ENCODE results near the gene DBI. TPM values are rescaled to one million over a fixed set of nuclear protein-coding genes. Genes with fewer than 3 reads are reported as not detected.

The DBI gene
- polyA plus RNA-seq, 2 of the 4 experiments (the other 2 are of a cell fraction) = 339 to 823 TPM

GRCh38 chr2:119367472-119368099 is 809 bp downstream of the DBI start:
- TF ChIP-seq MAFK (IDR thresholded peaks at IDR 0.05; ENCODE audit: partially characterized antibody) = no peak
- no peak for TF ChIP-seq HOXB5 (CRISPR knock-in tag; IDR thresholded peaks at IDR 0.05)
- TF ChIP-seq PHF8 (IDR thresholded peaks at IDR 0.05; ENCODE audit: borderline replicate concordance, low read depth) = no peak
- no peak for TF ChIP-seq FOXS1 (CRISPR knock-in tag; IDR thresholded peaks at IDR 0.05)
- TF ChIP-seq POLR2AphosphoS2 (conservative IDR thresholded peaks at IDR 0.05; ENCODE audit: low read length) = no peak
- no peak for TF ChIP-seq SMC3 (IDR thresholded peaks at IDR 0.05)
- TF ChIP-seq, protein P1, sequence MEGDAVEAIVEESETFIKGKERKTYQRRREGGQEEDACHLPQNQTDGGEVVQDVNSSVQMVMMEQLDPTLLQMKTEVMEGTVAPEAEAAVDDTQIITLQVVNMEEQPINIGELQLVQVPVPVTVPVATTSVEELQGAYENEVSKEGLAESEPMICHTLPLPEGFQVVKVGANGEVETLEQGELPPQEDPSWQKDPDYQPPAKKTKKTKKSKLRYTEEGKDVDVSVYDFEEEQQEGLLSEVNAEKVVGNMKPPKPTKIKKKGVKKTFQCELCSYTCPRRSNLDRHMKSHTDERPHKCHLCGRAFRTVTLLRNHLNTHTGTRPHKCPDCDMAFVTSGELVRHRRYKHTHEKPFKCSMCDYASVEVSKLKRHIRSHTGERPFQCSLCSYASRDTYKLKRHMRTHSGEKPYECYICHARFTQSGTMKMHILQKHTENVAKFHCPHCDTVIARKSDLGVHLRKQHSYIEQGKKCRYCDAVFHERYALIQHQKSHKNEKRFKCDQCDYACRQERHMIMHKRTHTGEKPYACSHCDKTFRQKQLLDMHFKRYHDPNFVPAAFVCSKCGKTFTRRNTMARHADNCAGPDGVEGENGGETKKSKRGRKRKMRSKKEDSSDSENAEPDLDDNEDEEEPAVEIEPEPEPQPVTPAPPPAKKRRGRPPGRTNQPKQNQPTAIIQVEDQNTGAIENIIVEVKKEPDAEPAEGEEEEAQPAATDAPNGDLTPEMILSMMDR (IDR thresholded peaks at IDR 0.05) = no peak
- WGBS (ENCODE audit: missing lambda C conversion rate) = 12% methylated on average over 12 of the region's 32 CpGs
- FAIRE-seq (no peak), ATAC-seq (peak; percentile 64 to 74), DNase-seq (ENCODE audit: low read depth in 1 of 2, low spot score in 1 of 2) (peak; percentile 15 to 45)
- Histone ChIP-seq H3K4me3 (peak overlapping the region; percentile 71), H3K9me3 (no peaks in the 10 kb centered on the region), H3K4me2 (peak overlapping the region; percentile 100), H3K4me1 (peaks cover 28% of the 10 kb centered on the region), H3K27ac (peak overlapping the region; percentile 90 to 95)
- CTCF ChIA-PET = interaction anchor here (1.1 kb wide), 1 partner anchor 41 kb away, joined by 3 read pairs; no protein-coding TSS in a partner anchor
- POLR2A ChIA-PET = interaction anchor here (0.8 to 1.6 kb wide), 3 partner anchors 10 to 17 kb away, joined by 3 to 4 read pairs (median 3); no protein-coding TSS in a partner anchor

DNA sequence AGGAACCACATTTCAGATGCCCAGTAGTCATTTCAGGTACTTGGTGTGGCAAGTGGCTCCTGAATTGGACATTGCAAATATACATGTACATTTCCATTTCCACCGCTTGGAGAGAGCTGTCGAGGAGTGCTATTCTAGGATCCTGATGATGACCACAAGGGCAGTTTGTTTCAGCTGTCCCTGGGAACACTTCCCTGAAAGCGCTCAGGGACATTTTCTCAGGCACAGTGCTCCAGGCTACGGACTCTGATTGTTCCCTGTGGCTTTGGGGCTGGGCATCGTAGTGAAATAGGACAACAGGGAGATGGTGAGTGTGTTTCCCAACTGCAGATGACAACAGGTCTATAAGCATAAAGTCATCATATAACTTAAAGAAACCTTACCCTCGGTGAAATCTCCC is 3.1 kb downstream of the DBI start:
- Histone ChIP-seq H3K4me1 (peaks cover 22% of the 10 kb centered on the region), H3K4me3 (no peak overlapping the region), H3K9me3 (no peaks in the 10 kb centered on the region), H3K27ac (no peak overlapping the region), H3K4me2 (no peak overlapping the region)
- WGBS (ENCODE audit: missing lambda C conversion rate) = 92% methylated on average over 6 of the region's 6 CpGs
- no peak for ATAC-seq
- no peak for FAIRE-seq
- no peak for DNase-seq (ENCODE audit: low read depth in 1 of 2, low spot score in 1 of 2)
- POLR2A ChIA-PET = no interaction called here
- CTCF ChIA-PET = no interaction called here
- no peak for TF ChIP-seq HOXB5 (CRISPR knock-in tag; IDR thresholded peaks at IDR 0.05)
- no peak for TF ChIP-seq FOSB (CRISPR knock-in tag; IDR thresholded peaks at IDR 0.05)
- no peak for TF ChIP-seq TP53 (CRISPR knock-in tag; IDR thresholded peaks at IDR 0.05)
- no peak for TF ChIP-seq CBX8 (IDR thresholded peaks at IDR 0.05)
- no peak for TF ChIP-seq TFCP2L1 (CRISPR knock-in tag; IDR thresholded peaks at IDR 0.05)
- TF ChIP-seq HDAC2 (IDR thresholded peaks at IDR 0.05) = no peak
- TF ChIP-seq ZNF302 (CRISPR knock-in tag; IDR thresholded peaks at IDR 0.05) = no peak
- TF ChIP-seq, protein P2, sequence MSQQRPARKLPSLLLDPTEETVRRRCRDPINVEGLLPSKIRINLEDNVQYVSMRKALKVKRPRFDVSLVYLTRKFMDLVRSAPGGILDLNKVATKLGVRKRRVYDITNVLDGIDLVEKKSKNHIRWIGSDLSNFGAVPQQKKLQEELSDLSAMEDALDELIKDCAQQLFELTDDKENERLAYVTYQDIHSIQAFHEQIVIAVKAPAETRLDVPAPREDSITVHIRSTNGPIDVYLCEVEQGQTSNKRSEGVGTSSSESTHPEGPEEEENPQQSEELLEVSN (IDR thresholded peaks at IDR 0.05; ENCODE audit: borderline replicate concordance, low read depth) = no peak
- no peak for TF ChIP-seq GATA3 (IDR thresholded peaks at IDR 0.05; ENCODE audit: borderline replicate concordance)
- TF ChIP-seq BHLHE40 (IDR thresholded peaks at IDR 0.05; ENCODE audit: low read depth, low read length) = no peak
- no peak for TF ChIP-seq KDM5A (IDR thresholded peaks at IDR 0.05)
- TF ChIP-seq ZFP36 (IDR thresholded peaks at IDR 0.05; ENCODE audit: borderline replicate concordance, partially characterized antibody) = no peak
- TF ChIP-seq, protein P3, sequence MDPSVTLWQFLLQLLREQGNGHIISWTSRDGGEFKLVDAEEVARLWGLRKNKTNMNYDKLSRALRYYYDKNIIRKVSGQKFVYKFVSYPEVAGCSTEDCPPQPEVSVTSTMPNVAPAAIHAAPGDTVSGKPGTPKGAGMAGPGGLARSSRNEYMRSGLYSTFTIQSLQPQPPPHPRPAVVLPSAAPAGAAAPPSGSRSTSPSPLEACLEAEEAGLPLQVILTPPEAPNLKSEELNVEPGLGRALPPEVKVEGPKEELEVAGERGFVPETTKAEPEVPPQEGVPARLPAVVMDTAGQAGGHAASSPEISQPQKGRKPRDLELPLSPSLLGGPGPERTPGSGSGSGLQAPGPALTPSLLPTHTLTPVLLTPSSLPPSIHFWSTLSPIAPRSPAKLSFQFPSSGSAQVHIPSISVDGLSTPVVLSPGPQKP (IDR thresholded peaks at IDR 0.05; ENCODE audit: low read depth, low read length) = no peak
- TF ChIP-seq, protein P4, sequence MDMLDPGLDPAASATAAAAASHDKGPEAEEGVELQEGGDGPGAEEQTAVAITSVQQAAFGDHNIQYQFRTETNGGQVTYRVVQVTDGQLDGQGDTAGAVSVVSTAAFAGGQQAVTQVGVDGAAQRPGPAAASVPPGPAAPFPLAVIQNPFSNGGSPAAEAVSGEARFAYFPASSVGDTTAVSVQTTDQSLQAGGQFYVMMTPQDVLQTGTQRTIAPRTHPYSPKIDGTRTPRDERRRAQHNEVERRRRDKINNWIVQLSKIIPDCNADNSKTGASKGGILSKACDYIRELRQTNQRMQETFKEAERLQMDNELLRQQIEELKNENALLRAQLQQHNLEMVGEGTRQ (IDR thresholded peaks at IDR 0.05) = no peak
- no peak for TF ChIP-seq EHF (CRISPR knock-in tag; IDR thresholded peaks at IDR 0.05)
